IMR-90 (cell line): ENCODE data around the gene SPATA9. TPM values are rescaled to one million over a fixed set of nuclear protein-coding genes. Genes with fewer than 3 reads are reported as not detected.

Experiments
- ATAC-seq: fragments of 200-7000 bp; cut with Tn5 transposase; 2 replicates; pipeline ENCODE4 v1.9.1; 2020; ENCODE audit warnings: low read depth, mild to moderate bottlenecking, moderate library complexity
- BruUV-seq: library from RNA; stranded (reverse); fragments of 400-500 nt; replicated peaks from 2 replicates; lab custom pipeline; 2021; lab: Mats Ljungman, UMichigan
- CTCF ChIA-PET: fragments of 300-600 bp; formaldehyde crosslinking; extraction: SDS; loops from one replicate; lab custom pipeline; 2021; ENCODE audit warnings: antibody characterized with exemption; lab: Yijun Ruan, JAX
- POLR2A ChIA-PET: fragments of 300-600 bp; sonication (Branson Sonifier 250); formaldehyde crosslinking; loops from one replicate; lab custom pipeline; 2022; ENCODE audit warnings: antibody characterized with exemption; ENCODE audit not compliant: unreplicated experiment; lab: Charles Lee
- DNase-seq: peaks from one replicate; pipeline ENCODE4 v3.0.0; 2013
- H2AFZ ChIP-seq: replicated peaks from 2 replicates; pipeline ENCODE3; 2013; ENCODE audit warnings: low read length, mild to moderate bottlenecking; ENCODE audit not compliant: poor library complexity
- H2AK5ac ChIP-seq: 2 replicates; pipeline ENCODE4 v1.6.1; 2013; ENCODE audit warnings: low read depth, low read length, inconsistent platforms
- H2AK9ac ChIP-seq: replicated peaks from 2 replicates; pipeline ENCODE3; 2013; ENCODE audit warnings: mild to moderate bottlenecking, low read depth, low read length, moderate library complexity; ENCODE audit not compliant: poor library complexity
- H2BK120ac ChIP-seq: 2 replicates; pipeline ENCODE4 v1.6.1; 2013; ENCODE audit warnings: low read depth, low read length, inconsistent platforms
- H2BK15ac ChIP-seq: 3 replicates; pipeline ENCODE4 v1.6.1; 2013; ENCODE audit warnings: low read depth, low read length, inconsistent platforms
- H2BK20ac ChIP-seq: 2 replicates; pipeline ENCODE4 v1.6.1; 2013; ENCODE audit warnings: low read depth, mild to moderate bottlenecking, inconsistent platforms, low read length, moderate library complexity
- H2BK5ac ChIP-seq: 2 replicates; pipeline ENCODE4 v1.6.1; 2013; ENCODE audit warnings: mild to moderate bottlenecking, low read depth, low read length, inconsistent platforms; ENCODE audit not compliant: poor library complexity, severe bottlenecking
- H3K14ac ChIP-seq: replicated peaks from 2 replicates; pipeline ENCODE4 v1.6.1; 2013; ENCODE audit warnings: low read depth, low read length, inconsistent platforms
- H3K18ac ChIP-seq: 2 replicates; pipeline ENCODE4 v1.6.1; 2013; ENCODE audit warnings: low read depth, low read length, control low read depth
- H3K23ac ChIP-seq: 2 replicates; pipeline ENCODE4 v1.6.1; 2013; ENCODE audit warnings: low read depth, low read length, inconsistent platforms
- H3K27ac ChIP-seq: 2 replicates; pipeline ENCODE4 v1.5.1; 2013; ENCODE audit warnings: mild to moderate bottlenecking, control low read depth, low read length; ENCODE audit not compliant: insufficient read depth
- H3K27me3 ChIP-seq: 2 replicates; pipeline ENCODE4 v1.6.1; 2013; ENCODE audit warnings: low read length; ENCODE audit not compliant: control insufficient read depth, insufficient read depth
- H3K36me3 ChIP-seq: 2 replicates; pipeline ENCODE4 v1.6.1; 2013; ENCODE audit warnings: low read length, mixed read lengths; ENCODE audit not compliant: control insufficient read depth, insufficient read depth
- H3K4ac ChIP-seq: 2 replicates; pipeline ENCODE4 v1.6.1; 2013; ENCODE audit warnings: low read depth, low read length, inconsistent platforms
- H3K4me1 ChIP-seq: 2 replicates; pipeline ENCODE4 v1.6.1; 2013; ENCODE audit warnings: low read length, mixed read lengths; ENCODE audit not compliant: control insufficient read depth, insufficient read depth
- H3K4me2 ChIP-seq: 2 replicates; pipeline ENCODE4 v1.6.1; 2013; ENCODE audit warnings: low read depth, mild to moderate bottlenecking, control low read depth, low read length, moderate library complexity
- H3K4me3 ChIP-seq: 2 replicates; pipeline ENCODE4 v1.5.1; 2013; ENCODE audit warnings: low read depth, mild to moderate bottlenecking, control low read depth, low read length, moderate library complexity; ENCODE audit not compliant: insufficient read depth
- H3K56ac ChIP-seq: 2 replicates; pipeline ENCODE4 v1.6.1; 2013; ENCODE audit warnings: low read length, inconsistent platforms; ENCODE audit not compliant: insufficient read depth; ENCODE audit errors: extremely low read depth
- H3K79me1 ChIP-seq, 2 experiments: 2 replicates each; pipeline ENCODE4 v1.6.1; 2013; ENCODE audit warnings: low read length in 2 of 2, inconsistent platforms in 1 of 2, low read depth in 1 of 2
- H3K9ac ChIP-seq: 2 replicates; pipeline ENCODE4 v1.6.1; 2013; ENCODE audit warnings: low read depth, low read length, control low read depth
- H3K9me1 ChIP-seq: 2 replicates; pipeline ENCODE4 v1.6.1; 2013; ENCODE audit warnings: low read length, inconsistent platforms; ENCODE audit not compliant: insufficient read depth
- H3K9me3 ChIP-seq: 2 replicates; pipeline ENCODE4 v1.6.1; 2013; ENCODE audit warnings: low read length; ENCODE audit not compliant: control insufficient read depth, insufficient read depth
- H4K20me1 ChIP-seq: 2 replicates; pipeline ENCODE4 v1.6.1; 2013; ENCODE audit warnings: low read length, inconsistent platforms; ENCODE audit not compliant: insufficient read depth
- H4K5ac ChIP-seq: 2 replicates; pipeline ENCODE4 v1.6.1; 2013; ENCODE audit warnings: mild to moderate bottlenecking, low read depth, low read length, control low read depth
- H4K8ac ChIP-seq, 2 experiments: 2 replicates each; pipeline ENCODE4 v1.6.1; 2013; ENCODE audit warnings: low read depth in 2 of 2, low read length in 2 of 2, control low read depth in 1 of 2, inconsistent platforms in 1 of 2
- H4K91ac ChIP-seq: 2 replicates; pipeline ENCODE4 v1.6.1; 2013; ENCODE audit warnings: low read depth, low read length, inconsistent platforms; ENCODE audit not compliant: insufficient read depth
- BHLHE40 ChIP-seq: fragments of 150-350 bp; IDR thresholded peaks from 2 replicates; pipeline ENCODE4 v1.6.1; 2016; ENCODE audit warnings: mild to moderate bottlenecking, low read depth, low read length
- CEBPB ChIP-seq: IDR thresholded peaks from 2 replicates; pipeline ENCODE4 v1.6.1; 2012; ENCODE audit warnings: low read depth, low read length, improper control_type of control experiment
- CHD1 ChIP-seq: IDR thresholded peaks from 2 replicates; pipeline ENCODE4 v1.6.1; 2012; ENCODE audit warnings: low read depth, low read length, improper control_type of control experiment
- FOS ChIP-seq: fragments of 150-350 bp; IDR thresholded peaks from 2 replicates; pipeline ENCODE4 v1.6.1; 2016; ENCODE audit warnings: low read depth, low read length
- MAFK ChIP-seq: IDR thresholded peaks from 2 replicates; pipeline ENCODE4 v1.6.1; 2012; ENCODE audit warnings: low read depth, low read length, improper control_type of control experiment
- MAZ ChIP-seq: IDR thresholded peaks from 2 replicates; pipeline ENCODE4 v1.6.1; 2012; ENCODE audit warnings: low read depth, mild to moderate bottlenecking, low read length, improper control_type of control experiment, moderate library complexity, borderline replicate concordance
- MXI1 ChIP-seq: IDR thresholded peaks from 2 replicates; pipeline ENCODE4 v1.6.1; 2012; ENCODE audit warnings: low read depth, mild to moderate bottlenecking, low read length, moderate library complexity, borderline replicate concordance
- NFE2L2 ChIP-seq: fragments of 150-350 bp; IDR thresholded peaks from 2 replicates; pipeline ENCODE4 v1.6.1; 2016; ENCODE audit warnings: low read depth, mild to moderate bottlenecking, low read length
- POLR2A ChIP-seq: IDR thresholded peaks from 2 replicates; pipeline ENCODE4 v1.6.1; 2012; ENCODE audit warnings: mild to moderate bottlenecking, low read depth, low read length
- RAD21 ChIP-seq: IDR thresholded peaks from 2 replicates; pipeline ENCODE4 v1.6.1; 2012; ENCODE audit warnings: low read length, improper control_type of control experiment
- RCOR1 ChIP-seq: IDR thresholded peaks from 2 replicates; pipeline ENCODE4 v1.6.1; 2012; ENCODE audit warnings: mild to moderate bottlenecking, low read length, improper control_type of control experiment; ENCODE audit not compliant: insufficient replicate concordance
- RFX5 ChIP-seq: IDR thresholded peaks from 2 replicates; pipeline ENCODE4 v1.8.0; 2012; ENCODE audit warnings: low read depth, mild to moderate bottlenecking, low read length, moderate library complexity
- SMC3 ChIP-seq: fragments of 150-350 bp; IDR thresholded peaks from 2 replicates; pipeline ENCODE4 v1.6.1; 2016; ENCODE audit warnings: low read depth, mild to moderate bottlenecking, antibody characterized with exemption, low read length, moderate library complexity
- WGBS, 2 experiments: methylation state at CpG; one replicate each; pipeline versions ENCODE4 v1.1.5 to v1.1.7; 2013; ENCODE audit warnings: missing lambda C conversion rate in 2 of 2; ENCODE audit not compliant: insufficient read length in 1 of 2; ENCODE audit errors: extremely low coverage in 2 of 2; 5-methylcytosine and 5-hydroxymethylcytosine counted together
- dilution Hi-C: fragments of 300-500 bp; cut with HindIII; formaldehyde crosslinking; loops from one replicate; pipeline ENCODE4 v1.14.3; 2018; ENCODE audit warnings: low sequenced_read_pairs; ENCODE audit not compliant: unreplicated experiment
- in situ Hi-C: fragments of 300-500 bp; cut with MboI; formaldehyde crosslinking; loops from 3 replicates; pipeline ENCODE4 v1.14.3; 2019; ENCODE audit warnings: low sequenced_read_pairs, inconsistent platforms, mixed read lengths
- intact Hi-C: fragments of 100-400 bp; cut with micrococcal nuclease; formaldehyde crosslinking; loops from 2 replicates; pipeline ENCODE4 v1.10.0; 2022
- polyA plus RNA-seq, 3 experiments: library from polyadenylated mRNA; depleted of rRNA; stranded (reverse); fragments of >200 nt; gene quantifications; 2 replicates each; pipeline ENCODE4 v1.2.3, GENCODE V29; 2012; ENCODE audit warnings: low replicate concordance in 1 of 3
- total RNA-seq: library from RNA; depleted of rRNA; stranded (reverse); fragments of >200 nt; gene quantifications from 2 replicates; pipeline ENCODE4 v1.2.3, GENCODE V29; 2012
- TF ChIP-seq, protein P1 (sequence below): conservative IDR thresholded peaks from 2 replicates; pipeline ENCODE4 v1.5.1; 2012; ENCODE audit warnings: mild to moderate bottlenecking, low read depth, low read length, improper control_type of control experiment
- TF ChIP-seq, protein P2 (sequence below): fragments of 150-350 bp; IDR thresholded peaks from 2 replicates; pipeline ENCODE4 v1.6.1; 2017; ENCODE audit warnings: mild to moderate bottlenecking, antibody characterized with exemption, low read length, low read depth
- TF ChIP-seq, protein P3 (sequence below): fragments of 150-350 bp; IDR thresholded peaks from 2 replicates; pipeline ENCODE4 v1.6.1; 2016; ENCODE audit warnings: low read depth, mild to moderate bottlenecking, low read length, moderate library complexity, borderline replicate concordance

The SPATA9 gene
- total and polyA plus RNA-seq, 2 of the 4 experiments (the other 2 are of a cell fraction) = 0.72 to 0.86 TPM

DNA sequence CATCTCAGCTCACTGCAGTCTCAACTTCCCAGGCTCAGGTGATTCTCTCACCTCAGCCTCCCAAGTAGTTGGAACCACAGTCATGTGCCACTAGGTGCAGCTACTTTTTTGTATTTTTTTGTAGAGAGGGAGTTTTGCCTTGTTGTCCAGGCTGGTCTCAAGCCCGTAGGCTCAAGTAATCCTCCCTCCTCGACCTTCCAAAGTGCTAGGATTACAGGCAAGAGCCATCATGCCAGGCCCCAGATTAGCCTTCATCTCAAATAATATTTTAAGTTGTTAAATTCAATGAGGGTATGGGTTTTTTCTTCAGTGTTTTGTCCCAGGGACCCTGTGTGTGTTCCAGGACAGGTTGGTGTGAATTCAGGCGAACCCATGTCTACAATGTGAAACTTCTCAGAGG, 48.7 kb downstream of the SPATA9 start:
- Histone ChIP-seq H3K56ac (no peak overlapping the region), H3K23ac (no peak overlapping the region), H4K5ac (no peak overlapping the region), H3K27ac (no peak overlapping the region), H3K9me1 (peaks cover 3% of the 10 kb centered on the region; the same call in 1 of the 2 replicates), H3K14ac (no peak overlapping the region), H3K27me3 (no peaks in the 10 kb centered on the region; the same call in 1 of the 2 replicates), H3K36me3 (no peaks in the 10 kb centered on the region), H2AFZ (no peak overlapping the region), H2BK5ac (no peak overlapping the region), H2BK20ac (no peak overlapping the region), H2BK15ac (no peak overlapping the region), H3K4ac (no peak overlapping the region), H4K20me1 (no peaks in the 10 kb centered on the region), H2AK9ac (no peak overlapping the region), H3K9me3 (no peaks in the 10 kb centered on the region), H2AK5ac (no peak overlapping the region), H3K4me1 (peaks cover 2% of the 10 kb centered on the region), H3K79me1 (no peaks in the 10 kb centered on the region), H4K8ac (no peak overlapping the region), H3K4me3 (no peak overlapping the region), H3K9ac (no peak overlapping the region), H4K91ac (no peak overlapping the region), H3K18ac (no peak overlapping the region), H3K4me2 (no peak overlapping the region), H2BK120ac (no peak overlapping the region)
- dilution Hi-C loops = no loop called here
- ATAC-seq = no peak
- BruUV-seq = no TSS peak
- TF ChIP-seq FOS = no peak
- TF ChIP-seq NFE2L2 = no peak
- no peak for TF ChIP-seq POLR2A
- TF ChIP-seq, protein P1, sequence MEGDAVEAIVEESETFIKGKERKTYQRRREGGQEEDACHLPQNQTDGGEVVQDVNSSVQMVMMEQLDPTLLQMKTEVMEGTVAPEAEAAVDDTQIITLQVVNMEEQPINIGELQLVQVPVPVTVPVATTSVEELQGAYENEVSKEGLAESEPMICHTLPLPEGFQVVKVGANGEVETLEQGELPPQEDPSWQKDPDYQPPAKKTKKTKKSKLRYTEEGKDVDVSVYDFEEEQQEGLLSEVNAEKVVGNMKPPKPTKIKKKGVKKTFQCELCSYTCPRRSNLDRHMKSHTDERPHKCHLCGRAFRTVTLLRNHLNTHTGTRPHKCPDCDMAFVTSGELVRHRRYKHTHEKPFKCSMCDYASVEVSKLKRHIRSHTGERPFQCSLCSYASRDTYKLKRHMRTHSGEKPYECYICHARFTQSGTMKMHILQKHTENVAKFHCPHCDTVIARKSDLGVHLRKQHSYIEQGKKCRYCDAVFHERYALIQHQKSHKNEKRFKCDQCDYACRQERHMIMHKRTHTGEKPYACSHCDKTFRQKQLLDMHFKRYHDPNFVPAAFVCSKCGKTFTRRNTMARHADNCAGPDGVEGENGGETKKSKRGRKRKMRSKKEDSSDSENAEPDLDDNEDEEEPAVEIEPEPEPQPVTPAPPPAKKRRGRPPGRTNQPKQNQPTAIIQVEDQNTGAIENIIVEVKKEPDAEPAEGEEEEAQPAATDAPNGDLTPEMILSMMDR = no peak
- no peak for TF ChIP-seq RCOR1
- TF ChIP-seq, protein P2, sequence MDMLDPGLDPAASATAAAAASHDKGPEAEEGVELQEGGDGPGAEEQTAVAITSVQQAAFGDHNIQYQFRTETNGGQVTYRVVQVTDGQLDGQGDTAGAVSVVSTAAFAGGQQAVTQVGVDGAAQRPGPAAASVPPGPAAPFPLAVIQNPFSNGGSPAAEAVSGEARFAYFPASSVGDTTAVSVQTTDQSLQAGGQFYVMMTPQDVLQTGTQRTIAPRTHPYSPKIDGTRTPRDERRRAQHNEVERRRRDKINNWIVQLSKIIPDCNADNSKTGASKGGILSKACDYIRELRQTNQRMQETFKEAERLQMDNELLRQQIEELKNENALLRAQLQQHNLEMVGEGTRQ = no peak
- no peak for TF ChIP-seq MAZ
- TF ChIP-seq SMC3 = no peak
- no peak for TF ChIP-seq MXI1
- no peak for TF ChIP-seq RAD21
- no peak for TF ChIP-seq MAFK
- TF ChIP-seq CEBPB = no peak
- TF ChIP-seq, protein P3, sequence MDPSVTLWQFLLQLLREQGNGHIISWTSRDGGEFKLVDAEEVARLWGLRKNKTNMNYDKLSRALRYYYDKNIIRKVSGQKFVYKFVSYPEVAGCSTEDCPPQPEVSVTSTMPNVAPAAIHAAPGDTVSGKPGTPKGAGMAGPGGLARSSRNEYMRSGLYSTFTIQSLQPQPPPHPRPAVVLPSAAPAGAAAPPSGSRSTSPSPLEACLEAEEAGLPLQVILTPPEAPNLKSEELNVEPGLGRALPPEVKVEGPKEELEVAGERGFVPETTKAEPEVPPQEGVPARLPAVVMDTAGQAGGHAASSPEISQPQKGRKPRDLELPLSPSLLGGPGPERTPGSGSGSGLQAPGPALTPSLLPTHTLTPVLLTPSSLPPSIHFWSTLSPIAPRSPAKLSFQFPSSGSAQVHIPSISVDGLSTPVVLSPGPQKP = no peak
- TF ChIP-seq BHLHE40 = no peak
- TF ChIP-seq CHD1 = no peak
- TF ChIP-seq RFX5 = no peak
- no CpG with 5 or more reads among the region's 3 CpGs for WGBS, 2 experiments
- in situ Hi-C loops = loop anchor here (25.0 kb wide), 1 partner anchor 678 kb away; no protein-coding TSS in a partner anchor
- no peak for DNase-seq
- ChIA-PET CTCF (no interaction called here), POLR2A (interaction anchor here (0.6 kb wide), 1 partner anchor 125 kb away, joined by 3 read pairs; no protein-coding TSS in a partner anchor)
- intact Hi-C loops = no loop called here
